ENCODE measurements around the gene CPSF4L. TPM values are rescaled to one million over a fixed set of nuclear protein-coding genes. Genes with fewer than 3 reads are reported as not detected.
A peak's percentile ranks its signal among the peaks of the same experiment; 100 is the strongest.

CPSF4L gene
- total RNA-seq, 1 donor from 2014 or later = not detected

- Mint-ChIP-seq H3K27me3 (ENCODE audit: low read depth, unreplicated experiment) (no peaks in the 10 kb centered on the region), H3K4me1 (ENCODE audit: low read depth, unreplicated experiment) (peaks cover 9% of the 10 kb centered on the region), H3K27ac (ENCODE audit: unreplicated experiment) (no peak overlapping the region), H3K36me3 (ENCODE audit: low read depth, unreplicated experiment) (peaks cover 4% of the 10 kb centered on the region), H3K4me3 (ENCODE audit: unreplicated experiment) (no peak overlapping the region), H3K9me3 (ENCODE audit: unreplicated experiment) (no peaks in the 10 kb centered on the region)
- no peaks in the 10 kb centered on the region for H3K9me3 ChIP-seq (ENCODE audit: insufficient read depth, low read depth, low read length)
- H3K79me2 ChIP-seq (ENCODE audit: insufficient read depth, low read length) = peaks cover 27% of the 10 kb centered on the region
- H3K27me3 ChIP-seq (ENCODE audit: insufficient read depth, low read length) = no peaks in the 10 kb centered on the region
- H4K20me1 ChIP-seq (ENCODE audit: insufficient read depth, low read length) = peaks cover 31% of the 10 kb centered on the region
- no peak for FAIRE-seq
- H3K4me3 ChIP-seq (ENCODE audit: insufficient read depth, low read depth, low read length) = no peak overlapping the region
- TF ChIP-seq EZH2 (IDR thresholded peaks at IDR 0.05; ENCODE audit: insufficient read depth, low read length) = no peak
- no peak for TF ChIP-seq CTCF (IDR thresholded peaks at IDR 0.05; ENCODE audit: insufficient read depth, low read depth, low read length)
- no peak overlapping the region for H3K4me2 ChIP-seq (ENCODE audit: low read length)
- no peak for DNase-seq (ENCODE audit: low read depth)
- H3K9ac ChIP-seq (ENCODE audit: low read length) = no peak overlapping the region
- H2AFZ ChIP-seq (ENCODE audit: low read depth, low read length) = no peak overlapping the region
- H3K4me1 ChIP-seq (ENCODE audit: insufficient read depth, low read length) = no peaks in the 10 kb centered on the region
- H3K36me3 ChIP-seq (ENCODE audit: insufficient read depth, low read length) = peaks cover 9% of the 10 kb centered on the region
- no peak overlapping the region for H3K27ac ChIP-seq (ENCODE audit: low read depth, low read length)
Observed at GRCh38 chr17:73237714-73238113, 24.0 kb downstream of the CPSF4L start.

- no peak for DNase-seq (ENCODE audit: low read depth)
- no peaks in the 10 kb centered on the region for H3K9me3 Mint-ChIP-seq (ENCODE audit: unreplicated experiment)
- H3K4me1 Mint-ChIP-seq (ENCODE audit: low read depth, unreplicated experiment) = peaks cover 9% of the 10 kb centered on the region
- H2AFZ ChIP-seq (ENCODE audit: low read depth, low read length) = no peak overlapping the region
- H3K27me3 ChIP-seq (ENCODE audit: insufficient read depth, low read length) = no peaks in the 10 kb centered on the region
- TF ChIP-seq EZH2 (IDR thresholded peaks at IDR 0.05; ENCODE audit: insufficient read depth, low read length) = no peak
- TF ChIP-seq CTCF (IDR thresholded peaks at IDR 0.05; ENCODE audit: insufficient read depth, low read depth, low read length) = no peak
- no peaks in the 10 kb centered on the region for H3K9me3 ChIP-seq (ENCODE audit: insufficient read depth, low read depth, low read length)
- peaks cover 7% of the 10 kb centered on the region for H3K36me3 Mint-ChIP-seq (ENCODE audit: low read depth, unreplicated experiment)
- H3K4me3 ChIP-seq (ENCODE audit: insufficient read depth, low read depth, low read length) = no peak overlapping the region
- H4K20me1 ChIP-seq (ENCODE audit: insufficient read depth, low read length) = peaks cover 15% of the 10 kb centered on the region
- no peak overlapping the region for H3K4me2 ChIP-seq (ENCODE audit: low read length)
- H3K4me3 Mint-ChIP-seq (ENCODE audit: unreplicated experiment) = no peak overlapping the region
- FAIRE-seq = no peak
- no peak overlapping the region for H3K9ac ChIP-seq (ENCODE audit: low read length)
- no peak overlapping the region for H3K27ac Mint-ChIP-seq (ENCODE audit: unreplicated experiment)
- peaks cover 9% of the 10 kb centered on the region for H3K36me3 ChIP-seq (ENCODE audit: insufficient read depth, low read length)
- peaks cover 52% of the 10 kb centered on the region for H3K79me2 ChIP-seq (ENCODE audit: insufficient read depth, low read length)
- H3K27me3 Mint-ChIP-seq (ENCODE audit: low read depth, unreplicated experiment) = no peaks in the 10 kb centered on the region
- no peak overlapping the region for H3K27ac ChIP-seq (ENCODE audit: low read depth, low read length)
- H3K4me1 ChIP-seq (ENCODE audit: insufficient read depth, low read length) = peaks cover 4% of the 10 kb centered on the region
Observed at GRCh38 chr17:73234736-73235135, 26.9 kb downstream of the CPSF4L start.

- H3K4me1 ChIP-seq (ENCODE audit: insufficient read depth, low read length) = peaks cover 19% of the 10 kb centered on the region
- Mint-ChIP-seq H3K36me3 (ENCODE audit: low read depth, unreplicated experiment) (peaks cover 7% of the 10 kb centered on the region), H3K27ac (ENCODE audit: unreplicated experiment) (peak overlapping the region; percentile 95), H3K4me1 (ENCODE audit: low read depth, unreplicated experiment) (peaks cover 25% of the 10 kb centered on the region), H3K9me3 (ENCODE audit: unreplicated experiment) (no peaks in the 10 kb centered on the region), H3K4me3 (ENCODE audit: unreplicated experiment) (peak overlapping the region; percentile 99), H3K27me3 (ENCODE audit: low read depth, unreplicated experiment) (no peaks in the 10 kb centered on the region)
- H3K9ac ChIP-seq (ENCODE audit: low read length) = peak overlapping the region; percentile 87
- peaks cover 9% of the 10 kb centered on the region for H3K36me3 ChIP-seq (ENCODE audit: insufficient read depth, low read length)
- peak overlapping the region; percentile 71 for H3K27ac ChIP-seq (ENCODE audit: low read depth, low read length)
- peak overlapping the region; percentile 86 for H3K4me3 ChIP-seq (ENCODE audit: insufficient read depth, low read depth, low read length)
- H3K79me2 ChIP-seq (ENCODE audit: insufficient read depth, low read length) = peaks cover 64% of the 10 kb centered on the region
- H2AFZ ChIP-seq (ENCODE audit: low read depth, low read length) = peak overlapping the region; percentile 90
- H3K27me3 ChIP-seq (ENCODE audit: insufficient read depth, low read length) = no peaks in the 10 kb centered on the region
- no peak for DNase-seq (ENCODE audit: low read depth)
- TF ChIP-seq CTCF (IDR thresholded peaks at IDR 0.05; ENCODE audit: insufficient read depth, low read depth, low read length) (no peak), EZH2 (IDR thresholded peaks at IDR 0.05; ENCODE audit: insufficient read depth, low read length) (no peak)
- H3K4me2 ChIP-seq (ENCODE audit: low read length) = peak overlapping the region; percentile 98
- H4K20me1 ChIP-seq (ENCODE audit: insufficient read depth, low read length) = peaks cover 26% of the 10 kb centered on the region
- no peaks in the 10 kb centered on the region for H3K9me3 ChIP-seq (ENCODE audit: insufficient read depth, low read depth, low read length)
- no peak for FAIRE-seq
Observed at GRCh38 chr17:73232587-73233373, 28.9 kb downstream of the CPSF4L start.

All from astrocyte (in vitro differentiated cells and primary cell).